ENCODE measurements around the gene PPP1R37. TPM values are rescaled to one million over a fixed set of nuclear protein-coding genes. Genes with fewer than 3 reads are reported as not detected.

PPP1R37 gene
- total and polyA plus RNA-seq, 4 donors = 1.8 to 10.4 (median 9.3) TPM

GRCh38 chr19:45117671-45118070, 24.7 kb downstream of the PPP1R37 start:
- 77% methylated on average over 12 of the region's 12 CpGs for WGBS
- H3K27ac ChIP-seq (ENCODE audit: low read depth in 1 of 2, low read length in 2 of 2) = no peak overlapping the region

More at GRCh38 chr19:45117671-45118070, 24.7 kb downstream of the PPP1R37 start:
- Histone ChIP-seq H3K9me3 (ENCODE audit: control insufficient read depth in 4 of 4, low read length in 3 of 4) (no peaks in the 10 kb centered on the region), H3K4me1 (ENCODE audit: control insufficient read depth in 4 of 4, insufficient read depth in 4 of 4, low read length in 3 of 4) (peaks cover 3 to 15% (median 7%) of the 10 kb centered on the region in 4 donors), H3K9ac (ENCODE audit: low read depth in 1 of 2, low read length in 2 of 2) (no peak overlapping the region), H3K4me3 (ENCODE audit: low read depth in 1 of 3, low read length in 3 of 3) (no peak overlapping the region), H3K36me3 (ENCODE audit: control insufficient read depth in 4 of 4, insufficient read depth in 3 of 4, low read depth in 1 of 4, low read length in 3 of 4) (no peaks in the 10 kb centered on the region), H3K27me3 (ENCODE audit: control insufficient read depth in 4 of 4, insufficient read depth in 4 of 4, low read length in 3 of 4) (no peaks in the 10 kb centered on the region)
- TF ChIP-seq ATF3 (IDR thresholded peaks at IDR 0.05) (no peak), REST (IDR thresholded peaks at IDR 0.05) (no peak), RXRA (IDR thresholded peaks at IDR 0.05) (no peak), RAD21 (IDR thresholded peaks at IDR 0.05) (no peak), MAX (IDR thresholded peaks at IDR 0.05) (no peak), GABPA (IDR thresholded peaks at IDR 0.05 in 1 of 2, conservative IDR thresholded peaks at IDR 0.05 in 1 of 2) (no peak), ZBTB33 (IDR thresholded peaks at IDR 0.05) (no peak), EGR1 (IDR thresholded peaks at IDR 0.05; ENCODE audit: low read depth in 2 of 2) (no peak), JUND (IDR thresholded peaks at IDR 0.05) (no peak), HNF4A (conservative IDR thresholded peaks at IDR 0.05) (no peak), NR2F2 (IDR thresholded peaks at IDR 0.05) (no peak), FOXA1 (IDR thresholded peaks at IDR 0.05) (no peak), TAF1 (conservative IDR thresholded peaks at IDR 0.05) (no peak), CTCF (IDR thresholded peaks at IDR 0.05; ENCODE audit: low read depth, low read length, missing input control) (no peak), FOXA2 (IDR thresholded peaks at IDR 0.05) (no peak), SP1 (IDR thresholded peaks at IDR 0.05) (no peak), YY1 (IDR thresholded peaks at IDR 0.05) (no peak), HNF4G (IDR thresholded peaks at IDR 0.05) (no peak)
- no peak for DNase-seq (ENCODE audit: low spot score)
